Keratinocyte (primary cell): ENCODE data around the gene UBA6. TPM values are rescaled to one million over a fixed set of nuclear protein-coding genes. Genes with fewer than 3 reads are reported as not detected.

ENCODE experiments used
- DNase-seq: peaks from one replicate; pipeline ENCODE4 v3.0.0-alpha.2; 2011; ENCODE audit warnings: low read depth, missing footprints, low spot score
- FAIRE-seq: peaks from 2 replicates; lab custom pipeline; 2011; peaks lifted over from hg19 to GRCh38; lab: Jason Lieb, UNC
- H2AFZ ChIP-seq: 2 replicates; pipeline ENCODE4 v1.6.0; 2012; ENCODE audit warnings: low read length, control low read depth, inconsistent platforms; ENCODE audit not compliant: control insufficient read depth
- H3K27ac ChIP-seq: 2 replicates; pipeline ENCODE4 v1.5.1; 2011; ENCODE audit warnings: low read length; ENCODE audit not compliant: control insufficient read depth, insufficient read depth
- H3K27me3 ChIP-seq: 3 replicates; pipeline ENCODE4 v1.6.0; 2011; ENCODE audit warnings: low read length; ENCODE audit not compliant: control insufficient read depth, insufficient read depth; ENCODE audit errors: extremely low read depth
- H3K36me3 ChIP-seq, 2 experiments: 2 replicates in 1 of 2; 3 replicates in 1 of 2; pipeline ENCODE4 v1.5.1; 2011; ENCODE audit warnings: low read length in 2 of 2, mild to moderate bottlenecking in 1 of 2; ENCODE audit not compliant: control insufficient read depth in 2 of 2, insufficient read depth in 2 of 2; ENCODE audit errors: extremely low read depth in 1 of 2
- H3K4me1 ChIP-seq: 3 replicates; pipeline ENCODE4 v1.5.1; 2011; ENCODE audit warnings: low read length; ENCODE audit not compliant: control insufficient read depth, insufficient read depth; ENCODE audit errors: extremely low read depth
- H3K4me2 ChIP-seq: 3 replicates; pipeline ENCODE4 v1.6.0; 2011; ENCODE audit warnings: low read depth, low read length; ENCODE audit not compliant: control insufficient read depth, insufficient read depth; ENCODE audit errors: extremely low read depth
- H3K4me3 ChIP-seq, 3 experiments: fragments of 200-600 bp in 1 of 3; sonication (generic) in 1 of 3; 2 replicates in 2 of 3; 3 replicates in 1 of 3; pipeline ENCODE4 v1.5.1; 2011 to 2016; ENCODE audit warnings: low read length in 3 of 3, mild to moderate bottlenecking in 3 of 3, control low read depth in 2 of 3, inconsistent platforms in 1 of 3, low read depth in 1 of 3, mixed read lengths in 1 of 3, mixed run types in 1 of 3, moderate library complexity in 1 of 3; ENCODE audit not compliant: control insufficient read depth in 2 of 3, insufficient read depth in 2 of 3; ENCODE audit errors: extremely low read depth in 1 of 3
- H3K79me2 ChIP-seq: 2 replicates; pipeline ENCODE4 v1.6.0; 2012; ENCODE audit warnings: low read length; ENCODE audit not compliant: control insufficient read depth, insufficient read depth
- H3K9ac ChIP-seq: 3 replicates; pipeline ENCODE4 v1.6.0; 2011; ENCODE audit warnings: low read length; ENCODE audit not compliant: control insufficient read depth, insufficient read depth; ENCODE audit errors: extremely low read depth
- H3K9me1 ChIP-seq: 3 replicates; pipeline ENCODE4 v1.6.0; 2011; ENCODE audit warnings: low read length; ENCODE audit not compliant: control insufficient read depth, insufficient read depth; ENCODE audit errors: extremely low read depth
- H3K9me3 ChIP-seq: 2 replicates; pipeline ENCODE4 v1.5.1; 2012; ENCODE audit warnings: low read depth, low read length; ENCODE audit not compliant: control insufficient read depth
- H4K20me1 ChIP-seq: 3 replicates; pipeline ENCODE4 v1.6.0; 2011; ENCODE audit warnings: low read length; ENCODE audit not compliant: control insufficient read depth, insufficient read depth; ENCODE audit errors: extremely low read depth
- CTCF ChIP-seq, 3 experiments: IDR thresholded peaks in 1 of 3; conservative IDR thresholded peaks in 1 of 3; optimal IDR thresholded peaks in 1 of 3; 2 replicates in 2 of 3; 3 replicates in 1 of 3; pipeline versions ENCODE3 to v1.5.1; 2011; ENCODE audit warnings: low read length in 3 of 3, mild to moderate bottlenecking in 3 of 3, moderate library complexity in 2 of 3, control low read depth in 1 of 3, inconsistent platforms in 1 of 3; ENCODE audit not compliant: insufficient read depth in 2 of 3; ENCODE audit errors: extremely low read depth in 1 of 3
- EZH2 ChIP-seq: IDR thresholded peaks from one replicate; pipeline ENCODE4 v1.6.1; 2012; ENCODE audit warnings: inconsistent platforms, mild to moderate bottlenecking, low read length, moderate library complexity
- dilution Hi-C: fragments of 300-500 bp; cut with MboI; formaldehyde crosslinking; loops from one replicate; pipeline ENCODE4 v1.7.0; 2020; ENCODE audit warnings: low sequenced_read_pairs; ENCODE audit not compliant: extremely low pct_ligation_motif_present
- polyA plus RNA-seq, 5 experiments: library from polyadenylated mRNA; depleted of rRNA in 3 of 5; stranded (reverse) in 3 of 5; stranded (forward) in 1 of 5; unstranded in 1 of 5; fragments of >200 nt; gene quantifications; 1 replicate in 1 of 5; 2 replicates in 3 of 5; 3 replicates in 1 of 5; pipeline versions ENCODE4 v1.2.1 to v1.2.3, GENCODE V29; 2011 to 2012; ENCODE audit warnings: missing spikeins in 2 of 5, low read depth in 1 of 5, low replicate concordance in 1 of 5

UBA6 gene
- polyA plus RNA-seq, 1 donor (not counting 4 experiments of a cell fraction or from before 2014, with no cell fraction given) = 221 TPM

GRCh38 chr4:67660418-67660817 is 40.5 kb downstream of the UBA6 start:
- TF ChIP-seq EZH2 (no peak), CTCF (optimal IDR thresholded peaks at IDR 0.05 in 1 of 3, IDR thresholded peaks at IDR 0.05 in 1 of 3, conservative IDR thresholded peaks at IDR 0.05 in 1 of 3; ENCODE audit: extremely low read depth in 1 of 3, insufficient read depth in 2 of 3, low read length in 3 of 3) (no peak)
- Histone ChIP-seq H3K4me2 (no peak overlapping the region), H3K79me2 (peaks cover 17% of the 10 kb centered on the region), H3K4me1 (no peaks in the 10 kb centered on the region), H3K27me3 (no peaks in the 10 kb centered on the region), H3K9ac (no peak overlapping the region), H2AFZ (no peak overlapping the region), H3K9me1 (no peaks in the 10 kb centered on the region), H3K27ac (no peak overlapping the region), H3K9me3 (no peaks in the 10 kb centered on the region), H3K36me3 (peaks cover 10 to 12% of the 10 kb centered on the region in 2 experiments), H3K4me3 (no peak overlapping the region), H4K20me1 (no peaks in the 10 kb centered on the region)
- DNase-seq (no peak), FAIRE-seq (no peak)
- dilution Hi-C loops = no loop called here

GRCh38 chr4:67659065-67659464 is 41.9 kb downstream of the UBA6 start:
- H3K9me3 ChIP-seq = no peaks in the 10 kb centered on the region
- no peak for FAIRE-seq
- TF ChIP-seq EZH2 = no peak
- no peak for TF ChIP-seq CTCF (optimal IDR thresholded peaks at IDR 0.05 in 1 of 3, IDR thresholded peaks at IDR 0.05 in 1 of 3, conservative IDR thresholded peaks at IDR 0.05 in 1 of 3; ENCODE audit: extremely low read depth in 1 of 3, insufficient read depth in 2 of 3, low read length in 3 of 3)
- H3K4me3 ChIP-seq = no peak overlapping the region
- H3K9ac ChIP-seq = no peak overlapping the region
- no peaks in the 10 kb centered on the region for H3K27me3 ChIP-seq
- peaks cover 10 to 12% of the 10 kb centered on the region in 2 experiments for H3K36me3 ChIP-seq
- dilution Hi-C loops = no loop called here
- no peak overlapping the region for H3K27ac ChIP-seq
- H3K79me2 ChIP-seq = peaks cover 17% of the 10 kb centered on the region
- no peak overlapping the region for H3K4me2 ChIP-seq
- no peak for DNase-seq
- H4K20me1 ChIP-seq = no peaks in the 10 kb centered on the region
- H3K4me1 ChIP-seq = no peaks in the 10 kb centered on the region
- no peaks in the 10 kb centered on the region for H3K9me1 ChIP-seq
- no peak overlapping the region for H2AFZ ChIP-seq
